Left kidney (tissue), 2 donors: Measurements from ENCODE around the gene PAQR6. TPM values are rescaled to one million over a fixed set of nuclear protein-coding genes. Genes with fewer than 3 reads are reported as not detected.
"Not testable (repeated sequence)": the region's sequence is repeated elsewhere in the genome, so short reads cannot be mapped to it uniquely, and the experiment has no call there.

Source experiments
- DNase-seq: peaks from one replicate; pipeline ENCODE4 v3.0.0-alpha.2; 2013
- polyA plus RNA-seq: library from polyadenylated mRNA; unstranded; fragments of 120-200 nt; gene quantifications from one replicate; pipeline ENCODE4 v1.2.1, GENCODE V29; 2013; ENCODE audit not compliant: insufficient read length

PAQR6 gene
- polyA plus RNA-seq, 1 donor, result 6.0 TPM

- no peak for DNase-seq
Observed at GRCh38 chr1:156232201-156232894, 15.5 kb downstream of the PAQR6 start.

- DNase-seq, result no peak
Observed at GRCh38 chr1:156230473-156230837, 17.4 kb downstream of the PAQR6 start.

- DNase-seq, result no peak
Observed at GRCh38 chr1:156229809-156230472, 17.9 kb downstream of the PAQR6 start.

- no peak for DNase-seq
Observed at GRCh38 chr1:156228501-156228900, 19.4 kb downstream of the PAQR6 start.

GRCh38 chr1:156226782-156227181 lies 21.1 kb downstream of the PAQR6 start:
- no peak for DNase-seq

- no peak for DNase-seq
Observed at GRCh38 chr1:156226116-156226538, 21.7 kb downstream of the PAQR6 start.

- DNase-seq, result no peak
Observed at GRCh38 chr1:156225677-156226014, 22.2 kb downstream of the PAQR6 start.

- no peak for DNase-seq
Observed at GRCh38 chr1:156221986-156222692, 25.7 kb downstream of the PAQR6 start.

GRCh38 chr1:156220226-156220625 lies 27.6 kb downstream of the PAQR6 start:
- no peak for DNase-seq

GRCh38 chr1:156217871-156218270 lies 30.0 kb downstream of the PAQR6 start:
- no peak for DNase-seq

- DNase-seq, result not testable (repeated sequence)
Observed at GRCh38 chr1:156216361-156217086, 31.3 kb downstream of the PAQR6 start.

GRCh38 chr1:156214024-156214748 lies 33.7 kb downstream of the PAQR6 start:
- DNase-seq, result no peak

GRCh38 chr1:156213644-156213966 lies 34.3 kb downstream of the PAQR6 start:
- DNase-seq, result no peak

- peak; percentile 97 for DNase-seq
Observed at GRCh38 chr1:156212833-156213643, 34.8 kb downstream of the PAQR6 start, which contains the start of gene PMF1. TSS of gene PMF1 (plus strand) at chr1:156213007. CDS start at chr1:156213016, 9 bp downstream.

GRCh38 chr1:156212130-156212529 lies 35.7 kb downstream of the PAQR6 start:
- DNase-seq, result no peak

- DNase-seq, result no peak
Observed at GRCh38 chr1:156211243-156211642, 36.6 kb downstream of the PAQR6 start.

- DNase-seq, result no peak
Observed at GRCh38 chr1:156204686-156205085, 43.2 kb downstream of the PAQR6 start.

- no peak for DNase-seq
Observed at GRCh38 chr1:156203331-156203730, 44.5 kb downstream of the PAQR6 start.

- DNase-seq, result no peak
Observed at GRCh38 chr1:156200044-156200443, 47.8 kb downstream of the PAQR6 start.

GRCh38 chr1:156198831-156199349 lies 49.0 kb downstream of the PAQR6 start:
- no peak for DNase-seq

GRCh38 chr1:156196445-156196844 lies 51.4 kb downstream of the PAQR6 start:
- DNase-seq, result no peak
